ENCODE measurements around the gene ATXN3.

Gene ATXN3

GRCh38 chr14:92106143-92106926, at the start of gene ATXN3:
TSS of gene ATXN3 (minus strand) at chr14:92106582. CDS start at chr14:92106552, 30 bp downstream.
- H3K27ac ChIP-seq, result peak within 1 kb of the TSS; percentile 91
- CTCF ChIA-PET, result interaction anchor here (0.5 to 2.5 kb wide), 9 partner anchors 9 to 1832 kb away, joined by 3 to 18 read pairs (median 3); partner anchors contain the start of genes CPSF2 and NDUFB1
- peak; percentile 97 for DNase-seq (ENCODE audit: low spot score)
- POLR2A ChIA-PET (ENCODE audit: low non-redundant PET), result no interaction called here
- TF ChIP-seq CTCF (conservative IDR thresholded peaks at IDR 0.05; ENCODE audit: low read depth), result peak; percentile 91

GRCh38 chr14:92154283-92154942, 48.0 kb upstream of the ATXN3 start:
- ChIA-PET POLR2A (ENCODE audit: low non-redundant PET) (no interaction called here), CTCF (interaction anchor here (1.0 kb wide), 1 partner anchor 19 kb away, joined by 3 read pairs; no protein-coding TSS in a partner anchor)

GRCh38 chr14:92153581-92153980, 47.2 kb upstream of the ATXN3 start:
- POLR2A ChIA-PET (ENCODE audit: low non-redundant PET), result no interaction called here
- no peak overlapping the region for H3K27ac ChIP-seq
- CTCF ChIA-PET, result interaction anchor here (1.0 kb wide), 1 partner anchor 19 kb away, joined by 3 read pairs; no protein-coding TSS in a partner anchor
- TF ChIP-seq CTCF (conservative IDR thresholded peaks at IDR 0.05; ENCODE audit: low read depth), result no peak
- no peak for DNase-seq (ENCODE audit: low spot score)

More at GRCh38 chr14:92154283-92154942, 48.0 kb upstream of the ATXN3 start:
- TF ChIP-seq CTCF (conservative IDR thresholded peaks at IDR 0.05; ENCODE audit: low read depth), result no peak
- H3K27ac ChIP-seq, result no peak overlapping the region
- DNase-seq (ENCODE audit: low spot score), result no peak

- TF ChIP-seq CTCF (conservative IDR thresholded peaks at IDR 0.05; ENCODE audit: low read depth), result no peak
- no peak overlapping the region for H3K27ac ChIP-seq
- ChIA-PET CTCF (interaction anchor here (0.6 to 2.4 kb wide), 2 partner anchors 10 to 227 kb away, joined by 4 to 7 read pairs; no protein-coding TSS in a partner anchor), POLR2A (ENCODE audit: low non-redundant PET) (interaction anchor here (0.6 kb wide), 1 partner anchor 544 kb away, joined by 3 read pairs; no protein-coding TSS in a partner anchor)
- DNase-seq (ENCODE audit: low spot score), result no peak
Observed at GRCh38 chr14:92144708-92145107, 38.3 kb upstream of the ATXN3 start.

- no peak for TF ChIP-seq CTCF (conservative IDR thresholded peaks at IDR 0.05; ENCODE audit: low read depth)
- CTCF ChIA-PET, result interaction anchor here (0.6 to 2.4 kb wide), 2 partner anchors 9 to 228 kb away, joined by 4 to 7 read pairs; no protein-coding TSS in a partner anchor
- no peak overlapping the region for H3K27ac ChIP-seq
- no peak for DNase-seq (ENCODE audit: low spot score)
- POLR2A ChIA-PET (ENCODE audit: low non-redundant PET), result no interaction called here
Observed at GRCh38 chr14:92143962-92144361, 37.6 kb upstream of the ATXN3 start.

- no peak overlapping the region for H3K27ac ChIP-seq
- ChIA-PET POLR2A (ENCODE audit: low non-redundant PET) (no interaction called here), CTCF (interaction anchor here (2.4 kb wide), 1 partner anchor 8 kb away, joined by 7 read pairs; no protein-coding TSS in a partner anchor)
- DNase-seq (ENCODE audit: low spot score), result no peak
- no peak for TF ChIP-seq CTCF (conservative IDR thresholded peaks at IDR 0.05; ENCODE audit: low read depth)
Observed at GRCh38 chr14:92143309-92143708, 36.9 kb upstream of the ATXN3 start.

Data from RWPE1 (cell line).